CD14-positive monocyte (primary cell): Measurements from ENCODE around the gene TREM2. TPM values are rescaled to one million over a fixed set of nuclear protein-coding genes. Genes with fewer than 3 reads are reported as not detected.

Source experiments
- DNase-seq, 3 donors: peaks; one replicate each; pipeline ENCODE4 v3.0.0-alpha.2; 2011 to 2022
- H2AFZ ChIP-seq: 2 replicates; pipeline ENCODE4 v1.6.0; 2012; ENCODE audit warnings: mild to moderate bottlenecking, low read depth, low read length, inconsistent platforms; ENCODE audit not compliant: insufficient read depth, poor library complexity, severe bottlenecking
- H3K27ac ChIP-seq, 2 donors: 1 replicate in 1 of 2; 2 replicates in 1 of 2; pipeline ENCODE4 v1.5.1; 2012 to 2013; ENCODE audit warnings: low read length in 2 of 2, control low read depth in 1 of 2, inconsistent platforms in 1 of 2, low read depth in 1 of 2, mild to moderate bottlenecking in 1 of 2
- H3K27me3 ChIP-seq, 2 donors: one replicate each; pipeline versions ENCODE4 v1.6.0 to v1.6.1; 2011 to 2013; ENCODE audit warnings: low read length in 2 of 2; ENCODE audit not compliant: control insufficient read depth in 2 of 2, insufficient read depth in 2 of 2
- H3K36me3 ChIP-seq, 2 donors: replicated peaks in 1 of 2; 1 replicate in 1 of 2; 2 replicates in 1 of 2; pipeline versions ENCODE4 v1.5.1 to v1.6.1; 2012 to 2013; ENCODE audit warnings: low read length in 2 of 2, control low read depth in 1 of 2, inconsistent platforms in 1 of 2, mild to moderate bottlenecking in 1 of 2; ENCODE audit not compliant: insufficient read depth in 2 of 2, control insufficient read depth in 1 of 2
- H3K4me1 ChIP-seq, 2 donors: 1 replicate in 1 of 2; 2 replicates in 1 of 2; pipeline versions ENCODE4 v1.5.1 to v1.6.1; 2012 to 2013; ENCODE audit warnings: low read length in 2 of 2, control low read depth in 1 of 2, inconsistent platforms in 1 of 2, mild to moderate bottlenecking in 1 of 2, moderate library complexity in 1 of 2; ENCODE audit not compliant: insufficient read depth in 2 of 2, control insufficient read depth in 1 of 2
- H3K4me2 ChIP-seq: replicated peaks from 2 replicates; pipeline ENCODE3; 2012; ENCODE audit warnings: low read length, moderate library complexity, mild to moderate bottlenecking; ENCODE audit not compliant: poor library complexity, severe bottlenecking; ENCODE audit errors: extremely low read depth
- H3K4me3 ChIP-seq, 3 experiments: fragments of 200-600 bp in 1 of 3; sonication (generic) in 1 of 3; replicated peaks in 1 of 3; 1 replicate in 2 of 3; 2 replicates in 1 of 3; pipeline ENCODE4 v1.5.1; 2011 to 2013; ENCODE audit warnings: low read length in 3 of 3, mild to moderate bottlenecking in 3 of 3, control low read depth in 2 of 3, low read depth in 2 of 3, inconsistent platforms in 1 of 3, moderate library complexity in 1 of 3
- H3K79me2 ChIP-seq: 2 replicates; pipeline ENCODE4 v1.6.0; 2012; ENCODE audit warnings: mild to moderate bottlenecking, control low read depth, inconsistent platforms, low read length, moderate library complexity; ENCODE audit not compliant: insufficient read depth
- H3K9ac ChIP-seq: 2 replicates; pipeline ENCODE4 v1.6.0; 2017; ENCODE audit warnings: low read length, mild to moderate bottlenecking; ENCODE audit not compliant: insufficient read depth, poor library complexity, severe bottlenecking
- H3K9me3 ChIP-seq, 2 donors: replicated peaks in 1 of 2; 1 replicate in 1 of 2; 2 replicates in 1 of 2; pipeline versions ENCODE4 v1.5.1 to v1.6.1; 2012 to 2013; ENCODE audit warnings: low read length in 2 of 2, control low read depth in 1 of 2; ENCODE audit not compliant: control insufficient read depth in 1 of 2, insufficient read depth in 1 of 2
- H4K20me1 ChIP-seq: 2 replicates; pipeline ENCODE4 v1.6.0; 2012; ENCODE audit warnings: mild to moderate bottlenecking, low read length, control low read depth, moderate library complexity; ENCODE audit not compliant: insufficient read depth
- H3K27ac Mint-ChIP-seq, 7 donors: one replicate each; pipeline ENCODE4 v1.8.0; 2020; ENCODE audit warnings: mild to moderate bottlenecking in 7 of 7, mixed read lengths in 7 of 7, moderate library complexity in 6 of 7, inconsistent platforms in 2 of 7
- H3K27me3 Mint-ChIP-seq, 3 donors: one replicate each; pipeline ENCODE4 v1.8.0; 2021 to 2022; ENCODE audit warnings: low read depth in 3 of 3, mild to moderate bottlenecking in 3 of 3, mixed read lengths in 3 of 3, moderate library complexity in 3 of 3, inconsistent platforms in 1 of 3
- H3K36me3 Mint-ChIP-seq, 2 donors: one replicate each; pipeline ENCODE4 v1.8.0; 2020; ENCODE audit warnings: mixed read lengths in 2 of 2, inconsistent platforms in 1 of 2, mild to moderate bottlenecking in 1 of 2
- H3K4me1 Mint-ChIP-seq: one replicate; pipeline ENCODE4 v1.8.0; 2020; ENCODE audit warnings: mild to moderate bottlenecking, mixed read lengths
- H3K4me3 Mint-ChIP-seq, 2 donors: one replicate each; pipeline ENCODE4 v1.8.0; 2020; ENCODE audit warnings: mild to moderate bottlenecking in 2 of 2, mixed read lengths in 2 of 2, moderate library complexity in 1 of 2
- H3K9me3 Mint-ChIP-seq, 7 donors: one replicate each; pipeline ENCODE4 v1.8.0; 2020 to 2022; ENCODE audit warnings: mixed read lengths in 7 of 7, mild to moderate bottlenecking in 6 of 7, moderate library complexity in 6 of 7, inconsistent platforms in 2 of 7
- WGBS: methylation state at CpG from one replicate; pipeline ENCODE4 v1.1.5; 2013; ENCODE audit warnings: missing lambda C conversion rate; ENCODE audit not compliant: insufficient coverage; 5-methylcytosine and 5-hydroxymethylcytosine counted together
- intact Hi-C, 2 donors: fragments of 100-400 bp; cut with micrococcal nuclease; formaldehyde crosslinking; loops; one replicate each; pipeline versions ENCODE4 v1.15.0 to v1.15.1; 2023
- polyA plus RNA-seq, 3 donors: library from polyadenylated mRNA; depleted of rRNA in 1 of 3; unstranded in 2 of 3; stranded (reverse) in 1 of 3; fragments of 300-500 nt in 2 of 3; fragments of >200 nt in 1 of 3; fragmentation: Illumina TruSeq in 2 of 3; gene quantifications; 1 replicate in 2 of 3; 2 replicates in 1 of 3; pipeline ENCODE4 v1.2.3, GENCODE V29; 2012 to 2021
- TF ChIP-seq, protein P1 (sequence below): fragments of 200-600 bp; IDR thresholded peaks from one replicate; pipeline ENCODE4 v1.8.0; 2022; ENCODE audit warnings: antibody characterized with exemption, mild to moderate bottlenecking

The TREM2 gene
- polyA plus RNA-seq, 3 donors = 0.54 to 0.78 (median 0.56) TPM

DNA sequence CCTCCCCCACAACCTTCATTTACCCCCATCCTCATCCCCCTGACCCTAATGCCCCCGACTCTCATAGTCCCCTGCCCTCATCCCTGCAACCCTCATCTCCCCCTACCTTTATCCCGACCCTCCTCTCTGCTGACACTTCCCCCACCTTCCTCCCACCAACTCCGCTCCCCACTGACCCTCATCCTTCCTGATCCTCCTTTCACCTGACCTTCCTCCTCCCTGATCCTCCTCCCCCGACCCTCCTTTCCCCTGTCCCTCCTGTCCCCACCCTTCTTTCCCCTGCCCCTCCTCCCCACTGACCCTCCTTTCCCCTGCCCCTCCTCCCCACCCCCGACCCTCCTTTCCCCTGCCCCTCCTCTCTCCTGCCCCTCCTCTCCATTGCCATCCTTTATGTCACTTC lies 31.0 kb upstream of the TREM2 start:
- WGBS = 85% methylated on average over 2 of the region's 5 CpGs
- Histone ChIP-seq H3K27me3 (no peaks in the 10 kb centered on the region), H3K9ac (no peak overlapping the region), H3K4me2 (no peak overlapping the region), H3K4me1 (peaks cover 16 to 19% of the 10 kb centered on the region in 2 donors), H2AFZ (no peak overlapping the region), H3K9me3 (peaks cover 14 to 15% of the 10 kb centered on the region in 2 donors), H3K4me3 (no peak overlapping the region), H3K79me2 (no peaks in the 10 kb centered on the region), H4K20me1 (no peaks in the 10 kb centered on the region), H3K27ac (no peak overlapping the region), H3K36me3 (no peaks in the 10 kb centered on the region)
- DNase-seq = no peak
- no peak overlapping the region for H3K4me3 Mint-ChIP-seq
- H3K9me3 Mint-ChIP-seq = peaks cover 11 to 17% (median 13%) of the 10 kb centered on the region in 7 donors
- peaks cover 0 to 7% (median 1%) of the 10 kb centered on the region in 3 donors for H3K27me3 Mint-ChIP-seq
- intact Hi-C loops = no loop called here
- peaks cover 24 to 34% of the 10 kb centered on the region in 2 donors for H3K36me3 Mint-ChIP-seq
- H3K27ac Mint-ChIP-seq = no peak overlapping the region
- TF ChIP-seq, protein P1, sequence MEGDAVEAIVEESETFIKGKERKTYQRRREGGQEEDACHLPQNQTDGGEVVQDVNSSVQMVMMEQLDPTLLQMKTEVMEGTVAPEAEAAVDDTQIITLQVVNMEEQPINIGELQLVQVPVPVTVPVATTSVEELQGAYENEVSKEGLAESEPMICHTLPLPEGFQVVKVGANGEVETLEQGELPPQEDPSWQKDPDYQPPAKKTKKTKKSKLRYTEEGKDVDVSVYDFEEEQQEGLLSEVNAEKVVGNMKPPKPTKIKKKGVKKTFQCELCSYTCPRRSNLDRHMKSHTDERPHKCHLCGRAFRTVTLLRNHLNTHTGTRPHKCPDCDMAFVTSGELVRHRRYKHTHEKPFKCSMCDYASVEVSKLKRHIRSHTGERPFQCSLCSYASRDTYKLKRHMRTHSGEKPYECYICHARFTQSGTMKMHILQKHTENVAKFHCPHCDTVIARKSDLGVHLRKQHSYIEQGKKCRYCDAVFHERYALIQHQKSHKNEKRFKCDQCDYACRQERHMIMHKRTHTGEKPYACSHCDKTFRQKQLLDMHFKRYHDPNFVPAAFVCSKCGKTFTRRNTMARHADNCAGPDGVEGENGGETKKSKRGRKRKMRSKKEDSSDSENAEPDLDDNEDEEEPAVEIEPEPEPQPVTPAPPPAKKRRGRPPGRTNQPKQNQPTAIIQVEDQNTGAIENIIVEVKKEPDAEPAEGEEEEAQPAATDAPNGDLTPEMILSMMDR = no peak
- H3K4me1 Mint-ChIP-seq = peaks cover 31% of the 10 kb centered on the region

DNA sequence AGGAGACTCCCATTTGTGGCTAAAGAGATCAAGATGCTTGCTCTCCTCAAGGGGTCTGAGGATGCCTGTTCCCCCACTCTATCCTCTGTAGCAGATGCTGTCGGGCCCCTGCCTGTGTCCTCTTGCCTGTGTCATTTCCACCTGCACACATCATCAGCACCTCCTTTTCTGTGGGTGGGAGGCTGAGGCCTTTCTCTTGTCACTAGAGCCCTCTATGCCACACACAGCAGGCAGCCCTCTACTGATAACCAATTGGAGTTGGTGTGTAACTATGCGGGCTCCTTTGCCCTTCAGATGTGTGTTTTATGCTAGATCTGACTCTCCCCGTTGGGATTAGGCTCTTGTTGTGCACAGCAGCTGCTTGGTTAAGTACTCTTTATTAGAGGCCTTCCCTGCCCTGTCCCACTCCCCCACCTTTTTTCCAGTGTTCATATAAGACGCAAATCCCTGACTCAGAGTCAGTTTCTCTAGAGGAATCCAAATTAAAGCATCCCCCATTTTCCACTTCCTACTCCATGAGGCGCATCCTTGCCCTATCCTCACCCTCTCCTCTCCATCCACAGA lies 30.3 kb upstream of the TREM2 start:
- H3K4me2 ChIP-seq = no peak overlapping the region
- no peak overlapping the region for H3K4me3 Mint-ChIP-seq
- H3K36me3 Mint-ChIP-seq = peaks cover 24 to 34% of the 10 kb centered on the region in 2 donors
- H2AFZ ChIP-seq = no peak overlapping the region
- H3K27me3 Mint-ChIP-seq = peaks cover 0 to 5% (median 1%) of the 10 kb centered on the region in 3 donors
- H3K79me2 ChIP-seq = no peaks in the 10 kb centered on the region
- H3K27ac Mint-ChIP-seq = peak overlapping the region in 2 of 7 donors; percentile 37 to 54
- H3K9me3 ChIP-seq = peaks cover 14 to 15% of the 10 kb centered on the region in 2 donors
- H3K4me1 Mint-ChIP-seq = peaks cover 31% of the 10 kb centered on the region
- H3K4me1 ChIP-seq = peaks cover 18 to 21% of the 10 kb centered on the region in 2 donors
- intact Hi-C loops = no loop called here
- no peaks in the 10 kb centered on the region for H3K36me3 ChIP-seq
- no peaks in the 10 kb centered on the region for H3K27me3 ChIP-seq
- 92% methylated on average over 3 of the region's 5 CpGs for WGBS
- peaks cover 11 to 17% (median 14%) of the 10 kb centered on the region in 7 donors for H3K9me3 Mint-ChIP-seq
- no peak overlapping the region for H3K4me3 ChIP-seq
- DNase-seq = no peak
- TF ChIP-seq, protein P1 = no peak
- no peak overlapping the region for H3K9ac ChIP-seq
- no peaks in the 10 kb centered on the region for H4K20me1 ChIP-seq
- no peak overlapping the region for H3K27ac ChIP-seq
